Measurements from ENCODE around the gene ARID5B. TPM values are rescaled to one million over a fixed set of nuclear protein-coding genes. Genes with fewer than 3 reads are reported as not detected.

Gene ARID5B
- total and polyA plus RNA-seq, 2 experiments from 2014 or later, result 53.2 to 55.0 TPM

- Histone ChIP-seq H3K9me2 (replicated peaks; ENCODE audit: insufficient read depth) (no peaks in the 10 kb centered on the region), H3K27me3 (no peaks in the 10 kb centered on the region), H3K27ac (peak overlapping the region; percentile 95), H3K4me1 (ENCODE audit: insufficient read depth) (peaks cover 57% of the 10 kb centered on the region), H3K4me2 (peak overlapping the region; percentile 73), H3K9me3 (ENCODE audit: low read depth) (no peaks in the 10 kb centered on the region), H3K4me3 (no peak overlapping the region), H4K20me1 (ENCODE audit: insufficient read depth, poor library complexity, severe bottlenecking) (no peaks in the 10 kb centered on the region), H3K36me3 (replicated peaks; ENCODE audit: insufficient read depth, low read depth) (no peaks in the 10 kb centered on the region), H3K79me2 (peaks cover 65% of the 10 kb centered on the region), H2AFZ (no peak overlapping the region)
- peak; percentile 73 for DNase-seq (ENCODE audit: low spot score)
- TF ChIP-seq EZH2phosphoT487 (IDR thresholded peaks at IDR 0.05; ENCODE audit: low read depth, severe bottlenecking, unreplicated experiment), result no peak
- no peak for TF ChIP-seq EZH2 (IDR thresholded peaks at IDR 0.05; ENCODE audit: borderline replicate concordance)
- no peak for TF ChIP-seq CTCF (IDR thresholded peaks at IDR 0.05; ENCODE audit: poor library complexity)
- WGBS (ENCODE audit: low lambda C conversion rate, missing lambda C conversion rate), result 17% methylated on average over 12 of the region's 12 CpGs
Observed at GRCh38 chr10:62045765-62046521, 144.4 kb downstream of the ARID5B start.

GRCh38 chr10:62046522-62047227 is 145.2 kb downstream of the ARID5B start:
- H3K36me3 ChIP-seq (replicated peaks; ENCODE audit: insufficient read depth, low read depth), result no peaks in the 10 kb centered on the region
- peaks cover 65% of the 10 kb centered on the region for H3K79me2 ChIP-seq
- DNase-seq (ENCODE audit: low spot score), result peak; percentile 63
- H2AFZ ChIP-seq, result no peak overlapping the region
- H3K9me3 ChIP-seq (ENCODE audit: low read depth), result no peaks in the 10 kb centered on the region
- H4K20me1 ChIP-seq (ENCODE audit: insufficient read depth, poor library complexity, severe bottlenecking), result no peaks in the 10 kb centered on the region
- H3K4me2 ChIP-seq, result peak overlapping the region; percentile 73
- H3K27ac ChIP-seq, result peak overlapping the region; percentile 95
- TF ChIP-seq CTCF (IDR thresholded peaks at IDR 0.05; ENCODE audit: poor library complexity) (no peak), EZH2 (IDR thresholded peaks at IDR 0.05; ENCODE audit: borderline replicate concordance) (no peak), EZH2phosphoT487 (IDR thresholded peaks at IDR 0.05; ENCODE audit: low read depth, severe bottlenecking, unreplicated experiment) (no peak)
- no peaks in the 10 kb centered on the region for H3K27me3 ChIP-seq
- peaks cover 50% of the 10 kb centered on the region for H3K4me1 ChIP-seq (ENCODE audit: insufficient read depth)
- no peak overlapping the region for H3K4me3 ChIP-seq
- H3K9me2 ChIP-seq (replicated peaks; ENCODE audit: insufficient read depth), result no peaks in the 10 kb centered on the region
- WGBS (ENCODE audit: low lambda C conversion rate, missing lambda C conversion rate), result 13% methylated on average over 4 of the region's 4 CpGs

GRCh38 chr10:62047228-62047892 is 145.9 kb downstream of the ARID5B start:
- Histone ChIP-seq H3K27ac (peak overlapping the region; percentile 95), H4K20me1 (ENCODE audit: insufficient read depth, poor library complexity, severe bottlenecking) (no peaks in the 10 kb centered on the region), H3K9me2 (replicated peaks; ENCODE audit: insufficient read depth) (no peaks in the 10 kb centered on the region), H2AFZ (no peak overlapping the region), H3K36me3 (replicated peaks; ENCODE audit: insufficient read depth, low read depth) (no peaks in the 10 kb centered on the region), H3K4me1 (ENCODE audit: insufficient read depth) (peaks cover 44% of the 10 kb centered on the region), H3K4me3 (no peak overlapping the region), H3K4me2 (peak overlapping the region; percentile 73), H3K79me2 (peaks cover 66% of the 10 kb centered on the region), H3K9me3 (ENCODE audit: low read depth) (no peaks in the 10 kb centered on the region), H3K27me3 (no peaks in the 10 kb centered on the region)
- no peak for TF ChIP-seq CTCF (IDR thresholded peaks at IDR 0.05; ENCODE audit: poor library complexity)
- TF ChIP-seq EZH2phosphoT487 (IDR thresholded peaks at IDR 0.05; ENCODE audit: low read depth, severe bottlenecking, unreplicated experiment), result no peak
- TF ChIP-seq EZH2 (IDR thresholded peaks at IDR 0.05; ENCODE audit: borderline replicate concordance), result no peak
- DNase-seq (ENCODE audit: low spot score), result no peak
- WGBS (ENCODE audit: low lambda C conversion rate, missing lambda C conversion rate), result 50% methylated on average over 3 of the region's 3 CpGs
